ENCODE measurements around the gene PIP.

DNA sequence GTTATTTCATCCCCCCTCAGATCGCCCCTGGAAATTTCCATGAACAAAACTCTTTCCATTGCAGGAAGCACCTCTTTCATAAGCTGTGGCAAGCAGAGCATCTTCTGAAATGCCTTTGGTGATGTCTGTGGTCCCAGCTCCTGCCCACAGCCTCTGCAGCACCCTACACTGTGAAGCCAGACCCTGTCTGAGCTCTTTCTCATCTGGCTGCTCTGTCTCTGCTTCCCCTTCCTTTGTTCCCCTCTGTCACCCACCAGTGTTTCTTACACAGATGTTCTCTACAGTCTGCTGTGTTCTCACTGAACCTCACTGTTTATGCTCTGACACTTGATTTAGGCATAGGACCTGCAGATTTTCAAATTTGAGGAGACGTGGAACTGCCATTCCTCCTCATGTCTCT is 49.5 kb downstream of the PIP start:
- TF ChIP-seq, protein P1, sequence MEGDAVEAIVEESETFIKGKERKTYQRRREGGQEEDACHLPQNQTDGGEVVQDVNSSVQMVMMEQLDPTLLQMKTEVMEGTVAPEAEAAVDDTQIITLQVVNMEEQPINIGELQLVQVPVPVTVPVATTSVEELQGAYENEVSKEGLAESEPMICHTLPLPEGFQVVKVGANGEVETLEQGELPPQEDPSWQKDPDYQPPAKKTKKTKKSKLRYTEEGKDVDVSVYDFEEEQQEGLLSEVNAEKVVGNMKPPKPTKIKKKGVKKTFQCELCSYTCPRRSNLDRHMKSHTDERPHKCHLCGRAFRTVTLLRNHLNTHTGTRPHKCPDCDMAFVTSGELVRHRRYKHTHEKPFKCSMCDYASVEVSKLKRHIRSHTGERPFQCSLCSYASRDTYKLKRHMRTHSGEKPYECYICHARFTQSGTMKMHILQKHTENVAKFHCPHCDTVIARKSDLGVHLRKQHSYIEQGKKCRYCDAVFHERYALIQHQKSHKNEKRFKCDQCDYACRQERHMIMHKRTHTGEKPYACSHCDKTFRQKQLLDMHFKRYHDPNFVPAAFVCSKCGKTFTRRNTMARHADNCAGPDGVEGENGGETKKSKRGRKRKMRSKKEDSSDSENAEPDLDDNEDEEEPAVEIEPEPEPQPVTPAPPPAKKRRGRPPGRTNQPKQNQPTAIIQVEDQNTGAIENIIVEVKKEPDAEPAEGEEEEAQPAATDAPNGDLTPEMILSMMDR (IDR thresholded peaks at IDR 0.05 in 2 of 3, conservative IDR thresholded peaks at IDR 0.05 in 1 of 3; ENCODE audit: borderline replicate concordance in 1 of 3, insufficient read depth in 1 of 3, low read depth in 2 of 3, low read length in 2 of 3): no peak
- TF ChIP-seq TCF7L2 (IDR thresholded peaks at IDR 0.05; ENCODE audit: borderline replicate concordance, extremely low read depth, insufficient read depth, insufficient read length): no peak
- TF ChIP-seq EZH2 (IDR thresholded peaks at IDR 0.05): no peak
- TF ChIP-seq, protein P2, sequence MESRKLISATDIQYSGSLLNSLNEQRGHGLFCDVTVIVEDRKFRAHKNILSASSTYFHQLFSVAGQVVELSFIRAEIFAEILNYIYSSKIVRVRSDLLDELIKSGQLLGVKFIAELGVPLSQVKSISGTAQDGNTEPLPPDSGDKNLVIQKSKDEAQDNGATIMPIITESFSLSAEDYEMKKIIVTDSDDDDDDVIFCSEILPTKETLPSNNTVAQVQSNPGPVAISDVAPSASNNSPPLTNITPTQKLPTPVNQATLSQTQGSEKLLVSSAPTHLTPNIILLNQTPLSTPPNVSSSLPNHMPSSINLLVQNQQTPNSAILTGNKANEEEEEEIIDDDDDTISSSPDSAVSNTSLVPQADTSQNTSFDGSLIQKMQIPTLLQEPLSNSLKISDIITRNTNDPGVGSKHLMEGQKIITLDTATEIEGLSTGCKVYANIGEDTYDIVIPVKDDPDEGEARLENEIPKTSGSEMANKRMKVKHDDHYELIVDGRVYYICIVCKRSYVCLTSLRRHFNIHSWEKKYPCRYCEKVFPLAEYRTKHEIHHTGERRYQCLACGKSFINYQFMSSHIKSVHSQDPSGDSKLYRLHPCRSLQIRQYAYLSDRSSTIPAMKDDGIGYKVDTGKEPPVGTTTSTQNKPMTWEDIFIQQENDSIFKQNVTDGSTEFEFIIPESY (IDR thresholded peaks at IDR 0.05; ENCODE audit: extremely low read depth, insufficient replicate concordance, low read length): no peak
- no peak for TF ChIP-seq CEBPB (IDR thresholded peaks at IDR 0.05; ENCODE audit: low read depth)

All from HCT116 (cell line).